H9 (cell line): Measurements from ENCODE around the gene CD72. TPM values are rescaled to one million over a fixed set of nuclear protein-coding genes. Genes with fewer than 3 reads are reported as not detected.

ENCODE experiments used
- DNase-seq: peaks from one replicate; pipeline ENCODE4 v3.0.0-alpha.2; 2017
- H2AFZ ChIP-seq: one replicate; pipeline ENCODE4 v1.6.1; 2013; ENCODE audit warnings: mild to moderate bottlenecking, low read length, control low read depth, moderate library complexity
- H2AK5ac ChIP-seq: 2 replicates; pipeline ENCODE4 v1.6.1; 2013; ENCODE audit warnings: low read length, control low read depth, mixed read lengths; ENCODE audit not compliant: insufficient read length
- H2BK120ac ChIP-seq: one replicate; pipeline ENCODE4 v1.6.1; 2013; ENCODE audit warnings: low read depth, mild to moderate bottlenecking, low read length, control low read depth, inconsistent platforms; ENCODE audit not compliant: poor library complexity, severe bottlenecking
- H2BK12ac ChIP-seq: 2 replicates; pipeline ENCODE4 v1.6.1; 2013; ENCODE audit warnings: low read length, control low read depth, mixed read lengths, low read depth; ENCODE audit not compliant: insufficient read length
- H2BK15ac ChIP-seq: 2 replicates; pipeline ENCODE4 v1.6.1; 2013; ENCODE audit warnings: low read depth, low read length, control low read depth
- H2BK20ac ChIP-seq: one replicate; pipeline ENCODE4 v1.6.1; 2013; ENCODE audit warnings: low read depth, mild to moderate bottlenecking, low read length, control low read depth, inconsistent platforms; ENCODE audit not compliant: poor library complexity, severe bottlenecking
- H2BK5ac ChIP-seq: 2 replicates; pipeline ENCODE4 v1.6.1; 2013; ENCODE audit warnings: low read length, control low read depth, mixed read lengths; ENCODE audit not compliant: insufficient read length
- H3K14ac ChIP-seq: 2 replicates; pipeline ENCODE4 v1.6.1; 2013; ENCODE audit warnings: low read length, control low read depth; ENCODE audit not compliant: insufficient read depth
- H3K18ac ChIP-seq: 2 replicates; pipeline ENCODE4 v1.6.1; 2013; ENCODE audit warnings: low read depth, mild to moderate bottlenecking, mixed read lengths, low read length, control low read depth; ENCODE audit not compliant: insufficient read length
- H3K23ac ChIP-seq: 2 replicates; pipeline ENCODE4 v1.6.1; 2013; ENCODE audit warnings: low read length, control low read depth, mixed read lengths, low read depth; ENCODE audit not compliant: insufficient read length
- H3K23me2 ChIP-seq: 2 replicates; pipeline ENCODE4 v1.6.1; 2013; ENCODE audit warnings: low read depth, mild to moderate bottlenecking, mixed read lengths, low read length, control low read depth; ENCODE audit not compliant: insufficient read length, poor library complexity, severe bottlenecking
- H3K27ac ChIP-seq: 2 replicates; pipeline ENCODE4 v1.5.1; 2013; ENCODE audit warnings: low read length, control low read depth, mixed read lengths, low read depth; ENCODE audit not compliant: insufficient read length
- H3K27me3 ChIP-seq: 2 replicates; pipeline ENCODE4 v1.6.1; 2013; ENCODE audit warnings: low read length, control low read depth, inconsistent platforms; ENCODE audit not compliant: insufficient read depth
- H3K4ac ChIP-seq: 2 replicates; pipeline ENCODE4 v1.6.1; 2013; ENCODE audit warnings: low read depth, mild to moderate bottlenecking, control low read depth, inconsistent platforms, low read length, moderate library complexity
- H3K4me1 ChIP-seq: 2 replicates; pipeline ENCODE4 v1.6.1; 2013; ENCODE audit warnings: low read length, control low read depth, inconsistent platforms; ENCODE audit not compliant: insufficient read depth
- H3K4me2 ChIP-seq: 2 replicates; pipeline ENCODE4 v1.6.1; 2013; ENCODE audit warnings: low read length, control low read depth, mixed read lengths; ENCODE audit not compliant: insufficient read length, insufficient read depth
- H3K56ac ChIP-seq: 2 replicates; pipeline ENCODE4 v1.6.1; 2013; ENCODE audit warnings: low read depth, mild to moderate bottlenecking, mixed read lengths, low read length, control low read depth; ENCODE audit not compliant: insufficient read length
- H3K79me1 ChIP-seq: 2 replicates; pipeline ENCODE4 v1.6.1; 2013; ENCODE audit warnings: low read depth, mild to moderate bottlenecking, moderate library complexity, low read length, control low read depth, inconsistent platforms; ENCODE audit not compliant: insufficient read depth, poor library complexity, severe bottlenecking
- H3K79me2 ChIP-seq: 2 replicates; pipeline ENCODE4 v1.6.1; 2013; ENCODE audit warnings: low read length, control low read depth, inconsistent platforms; ENCODE audit not compliant: insufficient read depth
- H3K9ac ChIP-seq: 2 replicates; pipeline ENCODE4 v1.6.1; 2013; ENCODE audit warnings: low read length, control low read depth, mixed read lengths; ENCODE audit not compliant: insufficient read length; ENCODE audit errors: extremely low read depth
- H3K9me3 ChIP-seq: one replicate; pipeline ENCODE4 v1.6.1; 2013; ENCODE audit warnings: low read depth, low read length, inconsistent platforms; ENCODE audit not compliant: control insufficient read depth
- H3T11ph ChIP-seq: one replicate; pipeline ENCODE4 v1.6.1; 2013; ENCODE audit warnings: mild to moderate bottlenecking, low read length, control low read depth, inconsistent platforms
- H4K20me1 ChIP-seq: one replicate; pipeline ENCODE4 v1.6.1; 2013; ENCODE audit not compliant: control insufficient read depth, insufficient read length, insufficient read depth
- H4K5ac ChIP-seq: 2 replicates; pipeline ENCODE4 v1.6.1; 2013; ENCODE audit warnings: low read depth, mild to moderate bottlenecking, mixed read lengths, low read length, control low read depth; ENCODE audit not compliant: insufficient read length
- H4K8ac ChIP-seq: replicated peaks from 2 replicates; pipeline ENCODE4 v1.6.1; 2013; ENCODE audit warnings: low read length, control low read depth, mixed read lengths, low read depth; ENCODE audit not compliant: insufficient read length
- H4K91ac ChIP-seq: 2 replicates; pipeline ENCODE4 v1.6.1; 2013; ENCODE audit warnings: low read depth, mild to moderate bottlenecking, moderate library complexity, mixed read lengths, low read length, control low read depth; ENCODE audit not compliant: insufficient read length
- H3K27ac Mint-ChIP-seq, 3 experiments: 2 replicates in 2 of 3; 3 replicates in 1 of 3; pipeline ENCODE4 v1.8.0; 2020 to 2021; ENCODE audit warnings: mixed read lengths in 3 of 3, mild to moderate bottlenecking in 1 of 3, moderate library complexity in 1 of 3
- H3K27me3 Mint-ChIP-seq: 2 replicates; pipeline ENCODE4 v1.8.0; 2021; ENCODE audit warnings: low read depth, mild to moderate bottlenecking, moderate library complexity, mixed read lengths
- H3K36me3 Mint-ChIP-seq, 3 experiments: 2 replicates in 2 of 3; 3 replicates in 1 of 3; pipeline ENCODE4 v1.8.0; 2020 to 2021; ENCODE audit warnings: low read depth in 3 of 3, mixed read lengths in 3 of 3; ENCODE audit not compliant: insufficient read depth in 1 of 3
- H3K4me1 Mint-ChIP-seq, 2 experiments: 2 replicates each; pipeline ENCODE4 v1.8.0; 2020; ENCODE audit warnings: mixed read lengths in 2 of 2
- H3K4me3 Mint-ChIP-seq, 2 experiments: 2 replicates in 1 of 2; 3 replicates in 1 of 2; pipeline ENCODE4 v1.8.0; 2020 to 2021; ENCODE audit warnings: mild to moderate bottlenecking in 2 of 2, mixed read lengths in 2 of 2, moderate library complexity in 1 of 2
- H3K9me3 Mint-ChIP-seq, 2 experiments: 2 replicates in 1 of 2; 3 replicates in 1 of 2; pipeline ENCODE4 v1.8.0; 2020; ENCODE audit warnings: mild to moderate bottlenecking in 2 of 2, mixed read lengths in 2 of 2, moderate library complexity in 1 of 2
- WGBS: extraction: QIAGEN DNeasy Blood & Tissue Kit; methylation state at CpG from one replicate; pipeline ENCODE4 v1.1.7; 2013; ENCODE audit warnings: missing lambda C conversion rate, low lambda C conversion rate, mixed read lengths; ENCODE audit not compliant: insufficient read length; ENCODE audit errors: extremely low coverage; 5-methylcytosine and 5-hydroxymethylcytosine counted together
- total RNA-seq: library from RNA; stranded (reverse); gene quantifications from 2 replicates; pipeline ENCODE4 v1.2.1, GENCODE V29; 2021
- TF ChIP-seq, protein P1 (sequence below): fragments of 200-600 bp; sonication (generic); conservative IDR thresholded peaks from 3 replicates; pipeline ENCODE4 v1.8.0; 2021; ENCODE audit warnings: antibody characterized with exemption, mild to moderate bottlenecking

Gene CD72
- total RNA-seq, 1 experiment from 2014 or later: 3.9 TPM

DNA sequence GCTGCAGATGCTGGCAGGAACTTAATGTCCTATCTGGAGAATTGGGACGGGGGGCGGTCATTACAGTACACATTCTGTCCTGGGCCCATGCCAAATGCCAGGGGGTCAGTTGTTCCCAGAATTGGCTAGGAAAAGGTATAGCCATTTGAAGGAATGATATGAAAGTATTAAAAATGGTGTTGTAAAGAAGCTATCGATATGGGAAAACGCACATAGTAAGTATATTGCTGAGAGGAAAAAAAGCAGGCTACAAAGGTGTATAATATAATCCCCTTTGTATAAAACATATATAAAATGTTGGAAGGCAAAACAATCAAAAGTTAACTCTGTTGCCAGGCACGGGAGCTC, 47.2 kb upstream of the CD72 start:
- H3K4me2 ChIP-seq: no peak overlapping the region
- no peak overlapping the region for H3K9ac ChIP-seq
- no peak overlapping the region for H2BK15ac ChIP-seq
- H3K9me3 ChIP-seq: no peaks in the 10 kb centered on the region
- no peak overlapping the region for H3K18ac ChIP-seq
- H3K56ac ChIP-seq: no peak overlapping the region
- no peak overlapping the region for H3T11ph ChIP-seq
- Mint-ChIP-seq H3K9me3 (no peaks in the 10 kb centered on the region), H3K27me3 (peaks cover 9% of the 10 kb centered on the region), H3K4me1 (peaks cover 21 to 33% of the 10 kb centered on the region in 2 experiments), H3K4me3 (peak overlapping the region; percentile 80 to 83), H3K27ac (peak overlapping the region in 1 of 3 experiments; percentile 60; a peak in 1 of 7 replicates), H3K36me3 (peaks cover 20 to 29% (median 24%) of the 10 kb centered on the region in 3 experiments)
- DNase-seq: no peak
- H3K4me1 ChIP-seq: no peaks in the 10 kb centered on the region; the same call in 1 of the 2 replicates
- no peaks in the 10 kb centered on the region for H3K79me2 ChIP-seq
- H2BK120ac ChIP-seq: no peak overlapping the region
- no peak overlapping the region for H2AFZ ChIP-seq
- no peak overlapping the region for H4K8ac ChIP-seq
- no peak overlapping the region for H2BK12ac ChIP-seq
- no peaks in the 10 kb centered on the region for H3K79me1 ChIP-seq
- H3K27ac ChIP-seq: no peak overlapping the region
- H4K20me1 ChIP-seq: no peaks in the 10 kb centered on the region
- no peak overlapping the region for H3K14ac ChIP-seq
- H4K91ac ChIP-seq: no peak overlapping the region
- TF ChIP-seq, protein P1, sequence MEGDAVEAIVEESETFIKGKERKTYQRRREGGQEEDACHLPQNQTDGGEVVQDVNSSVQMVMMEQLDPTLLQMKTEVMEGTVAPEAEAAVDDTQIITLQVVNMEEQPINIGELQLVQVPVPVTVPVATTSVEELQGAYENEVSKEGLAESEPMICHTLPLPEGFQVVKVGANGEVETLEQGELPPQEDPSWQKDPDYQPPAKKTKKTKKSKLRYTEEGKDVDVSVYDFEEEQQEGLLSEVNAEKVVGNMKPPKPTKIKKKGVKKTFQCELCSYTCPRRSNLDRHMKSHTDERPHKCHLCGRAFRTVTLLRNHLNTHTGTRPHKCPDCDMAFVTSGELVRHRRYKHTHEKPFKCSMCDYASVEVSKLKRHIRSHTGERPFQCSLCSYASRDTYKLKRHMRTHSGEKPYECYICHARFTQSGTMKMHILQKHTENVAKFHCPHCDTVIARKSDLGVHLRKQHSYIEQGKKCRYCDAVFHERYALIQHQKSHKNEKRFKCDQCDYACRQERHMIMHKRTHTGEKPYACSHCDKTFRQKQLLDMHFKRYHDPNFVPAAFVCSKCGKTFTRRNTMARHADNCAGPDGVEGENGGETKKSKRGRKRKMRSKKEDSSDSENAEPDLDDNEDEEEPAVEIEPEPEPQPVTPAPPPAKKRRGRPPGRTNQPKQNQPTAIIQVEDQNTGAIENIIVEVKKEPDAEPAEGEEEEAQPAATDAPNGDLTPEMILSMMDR: 0 out of 3 replicates have a peak, but pooled peaks have one; percentile 8
- no peak overlapping the region for H2BK5ac ChIP-seq
- no peak overlapping the region for H2AK5ac ChIP-seq
- H3K23me2 ChIP-seq: peaks cover 8% of the 10 kb centered on the region
- no peaks in the 10 kb centered on the region for H3K27me3 ChIP-seq
- no peak overlapping the region for H3K4ac ChIP-seq
- no peak overlapping the region for H2BK20ac ChIP-seq
- H4K5ac ChIP-seq: no peak overlapping the region
- no CpG with 5 or more reads among the region's 5 CpGs for WGBS
- no peak overlapping the region for H3K23ac ChIP-seq
